Esophagus squamous epithelium (tissue), 5 donors: ENCODE results near the gene TBX20. TPM values are rescaled to one million over a fixed set of nuclear protein-coding genes. Genes with fewer than 3 reads are reported as not detected.
"Not testable (repeated sequence)": the region's sequence is repeated elsewhere in the genome, so short reads cannot be mapped to it uniquely, and the experiment has no call there.

Experiments
- DNase-seq: peaks from one replicate; lab custom pipeline; 2025; lab: John Stamatoyannopoulos, UW
- H3K27ac ChIP-seq, 4 donors: fragments of 200-600 bp; sonication (generic); one replicate each; pipeline ENCODE4 v1.5.1; 2016 to 2019; ENCODE audit warnings: mild to moderate bottlenecking in 1 of 4
- H3K27me3 ChIP-seq, 4 donors: fragments of 200-600 bp; sonication (generic); 1 replicate in 3 of 4; 2 replicates in 1 of 4; pipeline versions ENCODE4 v1.5.1 to v1.6.0; 2017 to 2021; ENCODE audit warnings: antibody characterized with exemption in 1 of 4
- H3K36me3 ChIP-seq, 3 donors: fragments of 200-600 bp; sonication (generic); one replicate each; pipeline ENCODE4 v1.5.1; 2016 to 2019
- H3K4me1 ChIP-seq, 3 donors: fragments of 200-600 bp; sonication (generic); one replicate each; pipeline ENCODE4 v1.5.1; 2017 to 2019
- H3K4me3 ChIP-seq, 4 donors: fragments of 200-600 bp; sonication (generic); 1 replicate in 3 of 4; 2 replicates in 1 of 4; pipeline ENCODE4 v1.5.1; 2016 to 2019; ENCODE audit warnings: mild to moderate bottlenecking in 2 of 4, moderate library complexity in 1 of 4
- H3K9me3 ChIP-seq, 3 donors: fragments of 200-600 bp; sonication (generic); one replicate each; pipeline ENCODE4 v1.5.1; 2016 to 2019
- POLR2A ChIP-seq, 4 donors: fragments of 450-650 bp; IDR thresholded peaks; one replicate each; pipeline ENCODE4 v1.6.1; 2017; ENCODE audit warnings: antibody characterized with exemption in 4 of 4, mild to moderate bottlenecking in 4 of 4, moderate library complexity in 3 of 4
- WGBS, 2 donors: methylation state at CpG; one replicate each; pipeline ENCODE4 v1.1.5; 2018; 5-methylcytosine and 5-hydroxymethylcytosine counted together
- intact Hi-C: fragments of 100-400 bp; cut with DNase I; formaldehyde crosslinking; loops from one replicate; pipeline ENCODE4 v1.15.0; 2022
- total RNA-seq, 4 donors: library from RNA; depleted of rRNA; stranded (reverse); fragments of >200 nt; gene quantifications; one replicate each; pipeline ENCODE4 v1.1.0, GENCODE V29; 2016
- TF ChIP-seq, protein P1 (sequence below), 6 experiments: fragments of 450-650 bp in 4 of 6; fragments of 200-600 bp in 2 of 6; sonication (generic) in 2 of 6; IDR thresholded peaks; one replicate each; pipeline ENCODE4 v1.5.1; 2016 to 2019; ENCODE audit warnings: antibody characterized with exemption in 6 of 6, mild to moderate bottlenecking in 4 of 6, moderate library complexity in 4 of 6
- donor health status: DM: yes; HTN: yes; CAD: no.

Gene TBX20
- total RNA-seq, 4 donors from 2014 or later = not detected

DNA sequence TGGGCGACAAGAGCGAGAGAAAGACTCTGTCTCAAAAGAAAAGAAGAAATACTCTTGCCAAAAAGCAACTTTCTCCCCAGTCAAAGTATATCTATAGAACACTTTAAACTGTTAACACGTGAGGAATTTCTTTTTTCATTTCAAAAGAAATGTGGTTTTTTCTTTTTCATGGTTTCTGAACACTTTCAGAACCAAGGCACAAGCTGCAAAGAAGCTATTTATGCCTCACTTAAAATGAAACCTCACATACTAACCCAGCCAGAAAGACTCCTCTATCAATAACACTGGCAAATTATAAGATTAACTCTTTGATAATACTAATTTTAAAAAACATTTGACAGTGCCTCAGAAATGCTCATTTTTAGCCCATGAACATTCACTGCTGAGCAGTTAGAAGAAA lies 20.9 kb downstream of the TBX20 start:
- 58 to 66% methylated on average over 3 of the region's 3 CpGs for WGBS, 2 donors
- intact Hi-C loops = no loop called here
- Histone ChIP-seq H3K27ac (no peak overlapping the region), H3K9me3 (no peaks in the 10 kb centered on the region), H3K36me3 (no peaks in the 10 kb centered on the region), H3K4me1 (no peaks in the 10 kb centered on the region), H3K27me3 (no peaks in the 10 kb centered on the region), H3K4me3 (no peak overlapping the region)
- DNase-seq = no peak
- TF ChIP-seq, protein P1, sequence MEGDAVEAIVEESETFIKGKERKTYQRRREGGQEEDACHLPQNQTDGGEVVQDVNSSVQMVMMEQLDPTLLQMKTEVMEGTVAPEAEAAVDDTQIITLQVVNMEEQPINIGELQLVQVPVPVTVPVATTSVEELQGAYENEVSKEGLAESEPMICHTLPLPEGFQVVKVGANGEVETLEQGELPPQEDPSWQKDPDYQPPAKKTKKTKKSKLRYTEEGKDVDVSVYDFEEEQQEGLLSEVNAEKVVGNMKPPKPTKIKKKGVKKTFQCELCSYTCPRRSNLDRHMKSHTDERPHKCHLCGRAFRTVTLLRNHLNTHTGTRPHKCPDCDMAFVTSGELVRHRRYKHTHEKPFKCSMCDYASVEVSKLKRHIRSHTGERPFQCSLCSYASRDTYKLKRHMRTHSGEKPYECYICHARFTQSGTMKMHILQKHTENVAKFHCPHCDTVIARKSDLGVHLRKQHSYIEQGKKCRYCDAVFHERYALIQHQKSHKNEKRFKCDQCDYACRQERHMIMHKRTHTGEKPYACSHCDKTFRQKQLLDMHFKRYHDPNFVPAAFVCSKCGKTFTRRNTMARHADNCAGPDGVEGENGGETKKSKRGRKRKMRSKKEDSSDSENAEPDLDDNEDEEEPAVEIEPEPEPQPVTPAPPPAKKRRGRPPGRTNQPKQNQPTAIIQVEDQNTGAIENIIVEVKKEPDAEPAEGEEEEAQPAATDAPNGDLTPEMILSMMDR (IDR thresholded peaks at IDR 0.05) = no peak
- no peak for TF ChIP-seq POLR2A (IDR thresholded peaks at IDR 0.05)

DNA sequence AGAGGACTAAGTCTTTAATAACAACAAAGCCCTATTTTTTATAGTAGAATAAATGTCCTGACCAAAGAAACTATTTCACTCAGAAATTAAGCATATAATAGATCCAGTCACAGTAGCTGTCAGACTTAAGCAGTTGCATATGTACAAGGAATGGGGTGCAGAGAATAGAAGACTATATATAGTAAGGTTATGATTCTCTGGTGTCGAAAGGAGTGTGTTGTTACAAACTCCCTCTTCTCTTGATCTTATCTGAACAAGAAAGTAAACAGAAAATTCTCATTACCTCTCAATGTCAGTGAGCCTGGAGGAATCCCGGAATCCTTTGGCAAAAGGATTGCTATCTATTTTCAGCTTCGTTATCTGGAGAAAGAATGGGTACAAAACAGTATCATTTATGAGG lies 22.7 kb downstream of the TBX20 start:
- intact Hi-C loops, DNase-seq, H3K4me1 ChIP-seq, H3K27me3 ChIP-seq, H3K9me3 ChIP-seq, H3K27ac ChIP-seq, H3K36me3 ChIP-seq, H3K4me3 ChIP-seq: not testable (repeated sequence)
- 75 to 83% methylated on average over 3 of the region's 3 CpGs for WGBS, 2 donors

- H3K4me1 ChIP-seq, intact Hi-C loops, DNase-seq, H3K27me3 ChIP-seq, H3K27ac ChIP-seq, H3K4me3 ChIP-seq, H3K9me3 ChIP-seq, H3K36me3 ChIP-seq: not testable (repeated sequence)
- WGBS, 2 donors = 93 to 100% methylated on average over 1 to 2 of the region's 2 CpGs
These were observed 24.7 kb downstream of the TBX20 start for GRCh38 chr7:35229116-35229780.

DNA sequence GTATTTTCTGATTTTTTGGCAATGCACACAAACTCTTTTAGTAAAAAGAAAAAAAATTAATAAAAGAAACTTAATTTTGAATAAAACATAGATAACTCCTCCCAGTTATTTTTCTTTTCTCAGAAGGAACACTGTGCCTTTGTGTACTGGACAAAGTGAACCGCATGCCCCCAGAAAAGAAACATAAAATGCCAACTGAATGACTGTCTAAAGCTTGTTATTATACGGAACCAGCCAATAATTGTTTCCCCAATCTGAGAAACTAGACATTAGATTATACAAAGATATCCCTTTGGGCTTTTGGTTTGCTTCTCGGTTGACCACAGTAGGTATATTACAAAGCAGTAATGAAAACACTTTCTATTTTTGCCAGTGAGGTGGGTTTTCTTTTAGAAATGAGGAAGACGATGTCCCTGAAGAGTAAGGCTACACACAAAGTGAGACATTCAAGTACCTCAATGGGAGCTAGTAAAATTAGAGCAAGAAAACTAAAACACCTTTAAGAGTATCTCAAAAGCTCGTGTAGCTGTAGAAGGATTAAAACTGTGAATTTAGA lies 25.3 kb downstream of the TBX20 start:
- H3K9me3 ChIP-seq, DNase-seq, H3K27ac ChIP-seq, H3K36me3 ChIP-seq, intact Hi-C loops, H3K27me3 ChIP-seq, H3K4me1 ChIP-seq, H3K4me3 ChIP-seq: not testable (repeated sequence)
- WGBS, 2 donors = 58 to 64% methylated on average over 5 of the region's 5 CpGs

DNA sequence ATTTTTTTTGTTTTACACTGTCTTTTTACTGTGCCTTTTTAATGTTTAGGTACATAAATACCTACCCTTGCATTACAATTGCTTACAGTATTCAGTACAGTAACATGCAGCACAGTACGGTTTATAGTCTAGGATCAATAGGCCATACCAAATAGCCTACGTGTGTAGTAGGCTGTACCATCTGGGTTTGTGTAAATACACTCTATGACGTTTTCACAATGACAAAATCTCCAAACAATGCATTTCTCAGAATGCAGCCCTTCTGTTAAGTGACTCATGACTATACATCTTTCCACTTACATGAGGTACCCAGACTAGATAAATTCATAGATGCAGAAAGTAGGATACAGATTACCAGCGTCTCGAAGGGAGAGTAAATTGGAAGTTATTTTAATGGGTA lies 26.5 kb downstream of the TBX20 start:
- H3K4me3 ChIP-seq, H3K36me3 ChIP-seq, H3K27ac ChIP-seq, H3K9me3 ChIP-seq, H3K4me1 ChIP-seq, H3K27me3 ChIP-seq, intact Hi-C loops, DNase-seq: not testable (repeated sequence)
- WGBS, 2 donors = 64 to 73% methylated on average over 5 of the region's 5 CpGs

- H3K9me3 ChIP-seq, DNase-seq, H3K27me3 ChIP-seq, intact Hi-C loops, H3K27ac ChIP-seq, H3K4me1 ChIP-seq, H3K36me3 ChIP-seq, H3K4me3 ChIP-seq: not testable (repeated sequence)
- WGBS, 2 donors = 56 to 57% methylated on average over 1 of the region's 1 CpG
These were observed 31.5 kb downstream of the TBX20 start for GRCh38 chr7:35222445-35222844.

GRCh38 chr7:35220176-35220575 lies 33.7 kb downstream of the TBX20 start:
- DNase-seq, H3K27ac ChIP-seq, H3K36me3 ChIP-seq, intact Hi-C loops, H3K9me3 ChIP-seq, H3K4me1 ChIP-seq, H3K4me3 ChIP-seq, H3K27me3 ChIP-seq: not testable (repeated sequence)
- 50% methylated on average over 2 of the region's 2 CpGs for WGBS, 2 donors

GRCh38 chr7:35216033-35216432 lies 37.9 kb downstream of the TBX20 start:
- H3K4me3 ChIP-seq, H3K9me3 ChIP-seq, H3K27ac ChIP-seq, intact Hi-C loops, H3K36me3 ChIP-seq, H3K27me3 ChIP-seq, H3K4me1 ChIP-seq, DNase-seq: not testable (repeated sequence)
- 54 to 59% methylated on average over 3 of the region's 3 CpGs for WGBS, 2 donors

- H3K9me3 ChIP-seq, H3K36me3 ChIP-seq, H3K27me3 ChIP-seq, DNase-seq, intact Hi-C loops, H3K4me3 ChIP-seq, H3K27ac ChIP-seq, H3K4me1 ChIP-seq: not testable (repeated sequence)
- WGBS, 2 donors = 34 to 45% methylated on average over 3 of the region's 3 CpGs
These were observed 38.8 kb downstream of the TBX20 start for GRCh38 chr7:35215063-35215462.

DNA sequence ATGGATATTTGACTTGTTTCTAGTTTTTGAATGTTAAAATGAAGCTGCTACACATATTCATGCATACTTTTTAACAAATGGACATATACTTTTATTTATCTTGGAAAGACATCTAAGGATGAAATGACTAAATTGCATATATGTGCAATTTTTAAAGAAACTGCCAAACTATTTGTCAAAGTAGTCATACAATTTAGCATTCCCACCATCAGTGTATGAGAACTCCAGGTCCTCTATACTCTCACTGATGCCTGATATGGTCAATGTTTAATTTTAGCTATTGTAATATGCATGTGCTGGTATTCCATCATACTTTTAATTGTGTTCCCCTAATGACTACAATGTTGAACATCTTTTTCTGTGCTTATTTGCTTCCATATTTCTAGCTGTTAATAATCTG lies 47.0 kb downstream of the TBX20 start:
- intact Hi-C loops, H3K4me1 ChIP-seq, DNase-seq, H3K9me3 ChIP-seq, H3K27me3 ChIP-seq, H3K27ac ChIP-seq, H3K36me3 ChIP-seq, H3K4me3 ChIP-seq: not testable (repeated sequence)

- 81 to 84% methylated on average over 1 of the region's 1 CpG for WGBS, 2 donors
- intact Hi-C loops = not testable (repeated sequence)
These were observed 49.0 kb downstream of the TBX20 start for GRCh38 chr7:35204850-35205249.

DNA sequence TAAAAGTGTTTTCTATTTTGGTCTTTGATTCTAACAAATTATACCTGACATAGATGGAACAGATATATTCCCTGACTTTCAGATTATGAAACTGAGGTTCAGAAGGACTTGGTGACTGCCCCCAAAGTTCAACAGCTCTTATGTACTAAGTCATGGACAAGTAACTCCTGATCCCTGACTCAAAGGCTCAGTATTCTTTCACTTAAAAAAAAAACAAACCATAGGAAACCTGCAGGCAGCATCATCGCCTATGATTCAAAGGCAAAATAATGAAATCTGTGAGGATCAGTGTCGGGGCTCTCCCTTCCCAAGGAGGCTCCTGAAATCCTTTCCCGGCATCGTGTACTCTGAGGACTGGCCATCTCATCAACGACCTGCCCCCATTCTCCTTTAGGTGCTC lies 49.9 kb downstream of the TBX20 start:
- WGBS, 2 donors = 64 to 71% methylated on average over 2 of the region's 5 CpGs
- H3K4me1 ChIP-seq, H3K36me3 ChIP-seq, DNase-seq, H3K27ac ChIP-seq, H3K9me3 ChIP-seq, H3K4me3 ChIP-seq, intact Hi-C loops, H3K27me3 ChIP-seq: not testable (repeated sequence)

More at GRCh38 chr7:35204850-35205249, 49.0 kb downstream of the TBX20 start:
- not testable (repeated sequence) for H3K27ac ChIP-seq, H3K4me3 ChIP-seq, H3K27me3 ChIP-seq, H3K36me3 ChIP-seq, H3K9me3 ChIP-seq, H3K4me1 ChIP-seq, DNase-seq
